ENCODE data around the gene CDC42BPA. TPM values are rescaled to one million over a fixed set of nuclear protein-coding genes. Genes with fewer than 3 reads are reported as not detected.

The CDC42BPA gene
- total and polyA plus RNA-seq, 9 of the 15 experiments (the other 6 are each of a cell fraction or from before 2014, with no cell fraction given), result 8.0 to 77.5 (median 52.1) TPM

- Histone ChIP-seq H2AFZ (ENCODE audit: low read depth, low read length) (peak overlapping the region; percentile 97; the same call in 1 of the 2 replicates), H3K79me2 (ENCODE audit: control insufficient read depth, insufficient read depth, low read length) (no peaks in the 10 kb centered on the region), H3K9me3 (replicated peaks; ENCODE audit: control insufficient read depth, insufficient read depth, low read depth, low read length) (no peaks in the 10 kb centered on the region), H3K36me3 (ENCODE audit: control insufficient read depth, insufficient read depth, low read length) (no peaks in the 10 kb centered on the region), H3K4me2 (ENCODE audit: insufficient read depth, low read length) (peak overlapping the region; percentile 94), H3K27ac (ENCODE audit: extremely low read depth, low read depth, low read length) (peak overlapping the region; percentile 93), H3K4me3 (peak overlapping the region; percentile 13; the same call in 1 of the 2 replicates), H3K4me1 (replicated peaks in 1 of 2; ENCODE audit: control insufficient read depth in 2 of 2, insufficient read depth in 2 of 2, low read length in 2 of 2) (peaks cover 20 to 29% of the 10 kb centered on the region in 2 experiments), H4K20me1 (replicated peaks; ENCODE audit: control insufficient read depth, insufficient read depth, low read length) (no peaks in the 10 kb centered on the region), H3K27me3 (ENCODE audit: control insufficient read depth in 2 of 2, insufficient read depth in 2 of 2, low read length in 2 of 2) (no peaks in the 10 kb centered on the region), H3K9me1 (ENCODE audit: control insufficient read depth, insufficient read depth, low read length) (no peaks in the 10 kb centered on the region), H3K9ac (ENCODE audit: insufficient read depth in 1 of 2, low read depth in 2 of 2, low read length in 2 of 2) (peak overlapping the region; percentile 11 to 67; a peak in 3 of 4 replicates)
- in situ Hi-C loops (cut with MboI), result no loop called here
- ChIA-PET POLR2A (interaction anchor here (0.8 to 2.3 kb wide), 10 partner anchors 9 to 486 kb away, joined by 3 to 12 read pairs (median 4); partner anchors contain the start of gene PSEN2), CTCF (ENCODE audit: low intra/inter-chr PET ratio) (no interaction called here)
- no TSS peak for BruUV-seq (replicated peaks)
- WGBS (ENCODE audit: insufficient coverage, low coverage, missing lambda C conversion rate), result 27% methylated on average over 7 of the region's 7 CpGs
- intact Hi-C loops (cut with micrococcal nuclease), result loop anchor here (1.0 to 2.0 kb wide), 3 partner anchors 40 to 80 kb away; no protein-coding TSS in a partner anchor
- no peak for FAIRE-seq
- peak in 3 of 4 experiments; percentile 29 to 40 (median 35) for DNase-seq (ENCODE audit: extremely low read depth in 1 of 4, low spot score in 3 of 4)
- ATAC-seq, result peak; percentile 44
- TF ChIP-seq CTBP1 (IDR thresholded peaks at IDR 0.05; ENCODE audit: borderline replicate concordance), result 0 out of 2 replicates have a peak, but pooled peaks have one; percentile 5
- TF ChIP-seq ZNF217 (CRISPR knock-in tag; IDR thresholded peaks at IDR 0.05), result no peak
- TF ChIP-seq ZNF512 (tag; IDR thresholded peaks at IDR 0.05), result no peak
- 0 out of 2 replicates have a peak, but pooled peaks have one; percentile 31 for TF ChIP-seq ETV1 (tag; conservative IDR thresholded peaks at IDR 0.05; ENCODE audit: low read depth)
- no peak for TF ChIP-seq E2F1 (CRISPR knock-in tag; IDR thresholded peaks at IDR 0.05)
- TF ChIP-seq MNT (conservative IDR thresholded peaks at IDR 0.05), result no peak
- no peak for TF ChIP-seq ZNF23 (CRISPR knock-in tag; IDR thresholded peaks at IDR 0.05)
- TF ChIP-seq PATZ1 (CRISPR knock-in tag; IDR thresholded peaks at IDR 0.05; ENCODE audit: borderline replicate concordance), result no peak
- TF ChIP-seq ZNF589 (CRISPR knock-in tag; IDR thresholded peaks at IDR 0.05; ENCODE audit: low read depth), result 0 out of 2 replicates have a peak, but pooled peaks have one; percentile 2
- no peak for TF ChIP-seq KDM5B (IDR thresholded peaks at IDR 0.05; ENCODE audit: insufficient replicate concordance, low read depth, low read length)
- no peak for TF ChIP-seq SPI1 (IDR thresholded peaks at IDR 0.05; ENCODE audit: borderline replicate concordance, low read depth, low read length)
- TF ChIP-seq HDGF (IDR thresholded peaks at IDR 0.05), result peak; percentile 44; the same call in 1 of the 2 replicates
- peak; percentile 15 for TF ChIP-seq CHD4 (IDR thresholded peaks at IDR 0.05; ENCODE audit: insufficient read depth, insufficient replicate concordance, low read depth, low read length, poor library complexity, severe bottlenecking)
- TF ChIP-seq ELF4 (CRISPR knock-in tag; IDR thresholded peaks at IDR 0.05), result no peak
Measured at GRCh38 chr1:227356620-227357146, 38.4 kb upstream of the CDC42BPA start.
